Suprapubic skin (tissue), 4 donors: ENCODE results near the gene LHX3.

Experiments used
- EP300 ChIP-seq: sonication (generic); formaldehyde crosslinking; IDR thresholded peaks from one replicate; pipeline ENCODE4 v1.6.1; 2017; ENCODE audit warnings: antibody characterized with exemption
- POLR2A ChIP-seq, 2 donors: fragments of 450-650 bp; IDR thresholded peaks; one replicate each; pipeline ENCODE4 v1.6.1; 2017; ENCODE audit warnings: antibody characterized with exemption in 2 of 2, mild to moderate bottlenecking in 2 of 2, moderate library complexity in 2 of 2
- POLR2AphosphoS5 ChIP-seq, 3 donors: sonication (generic); formaldehyde crosslinking; IDR thresholded peaks; one replicate each; pipeline ENCODE4 v1.6.1; 2017; ENCODE audit warnings: antibody characterized with exemption in 3 of 3
- TF ChIP-seq, protein P1 (sequence below), 2 donors: fragments of 200-600 bp in 1 of 2; fragments of 450-650 bp in 1 of 2; sonication (generic) in 1 of 2; IDR thresholded peaks; one replicate each; pipeline ENCODE4 v1.5.1; 2016 to 2019; ENCODE audit warnings: antibody characterized with exemption in 2 of 2, mild to moderate bottlenecking in 1 of 2, moderate library complexity in 1 of 2

DNA sequence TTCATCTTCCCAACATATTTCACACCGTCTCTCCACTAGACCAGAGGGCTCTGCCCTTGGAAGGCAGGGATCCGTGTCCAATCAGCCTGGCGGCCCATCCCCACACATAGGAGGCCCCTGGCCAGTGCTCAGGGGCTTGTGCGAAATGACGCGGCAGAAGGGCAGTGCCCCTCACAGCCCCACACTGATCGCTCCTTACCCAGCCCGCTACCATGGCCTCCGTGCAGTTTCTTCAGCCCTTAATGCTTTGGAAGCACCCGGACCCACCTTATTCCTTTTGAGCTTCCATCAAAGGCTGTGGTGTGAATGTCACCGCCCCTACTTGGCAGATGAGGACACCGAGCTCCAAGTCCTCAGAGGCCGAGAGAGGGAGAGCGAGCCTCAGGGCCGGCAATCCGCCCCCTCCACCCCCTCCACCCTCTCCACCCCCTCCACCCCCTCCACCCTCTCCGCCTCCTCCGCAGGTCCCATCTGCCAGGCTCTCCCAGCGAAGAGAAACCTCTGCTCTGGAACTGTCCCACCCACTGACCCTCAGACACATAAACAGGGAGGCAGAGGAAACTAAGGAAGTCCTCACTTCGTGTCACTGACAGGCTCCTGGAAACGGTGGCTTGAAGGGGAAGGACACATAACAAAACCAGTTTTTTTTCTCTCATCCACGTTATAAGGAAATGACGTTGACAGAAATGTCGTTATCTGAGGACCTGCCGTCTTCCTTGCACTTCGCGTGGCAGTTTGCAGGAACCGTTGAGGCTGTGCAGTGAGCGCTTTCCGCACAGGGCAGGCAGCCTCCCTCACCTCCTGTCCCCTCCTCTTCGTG lies 26.8 kb upstream of the LHX3 start:
- TF ChIP-seq, protein P1, sequence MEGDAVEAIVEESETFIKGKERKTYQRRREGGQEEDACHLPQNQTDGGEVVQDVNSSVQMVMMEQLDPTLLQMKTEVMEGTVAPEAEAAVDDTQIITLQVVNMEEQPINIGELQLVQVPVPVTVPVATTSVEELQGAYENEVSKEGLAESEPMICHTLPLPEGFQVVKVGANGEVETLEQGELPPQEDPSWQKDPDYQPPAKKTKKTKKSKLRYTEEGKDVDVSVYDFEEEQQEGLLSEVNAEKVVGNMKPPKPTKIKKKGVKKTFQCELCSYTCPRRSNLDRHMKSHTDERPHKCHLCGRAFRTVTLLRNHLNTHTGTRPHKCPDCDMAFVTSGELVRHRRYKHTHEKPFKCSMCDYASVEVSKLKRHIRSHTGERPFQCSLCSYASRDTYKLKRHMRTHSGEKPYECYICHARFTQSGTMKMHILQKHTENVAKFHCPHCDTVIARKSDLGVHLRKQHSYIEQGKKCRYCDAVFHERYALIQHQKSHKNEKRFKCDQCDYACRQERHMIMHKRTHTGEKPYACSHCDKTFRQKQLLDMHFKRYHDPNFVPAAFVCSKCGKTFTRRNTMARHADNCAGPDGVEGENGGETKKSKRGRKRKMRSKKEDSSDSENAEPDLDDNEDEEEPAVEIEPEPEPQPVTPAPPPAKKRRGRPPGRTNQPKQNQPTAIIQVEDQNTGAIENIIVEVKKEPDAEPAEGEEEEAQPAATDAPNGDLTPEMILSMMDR (IDR thresholded peaks at IDR 0.05): no peak
- no peak for TF ChIP-seq POLR2A (IDR thresholded peaks at IDR 0.05)
- no peak for TF ChIP-seq EP300
- TF ChIP-seq POLR2AphosphoS5 (IDR thresholded peaks at IDR 0.05): no peak
